Skin epidermis (tissue), 12 donors: ENCODE measurements around the gene SCN1B.

ENCODE experiments used
- H3K27ac ChIP-seq, 21 experiments: fragments of 200-600 bp; sonication (generic) in 11 of 21; one replicate each; pipeline ENCODE4 v1.5.0; 2020; ENCODE audit warnings: mild to moderate bottlenecking in 3 of 21, inconsistent platforms in 2 of 21, moderate library complexity in 2 of 21
- H3K4me3 ChIP-seq, 7 experiments: fragments of 200-600 bp; sonication (generic) in 2 of 7; one replicate each; pipeline ENCODE4 v1.5.0; 2020; ENCODE audit warnings: inconsistent platforms in 2 of 7, mild to moderate bottlenecking in 2 of 7, moderate library complexity in 1 of 7

Gene SCN1B

DNA sequence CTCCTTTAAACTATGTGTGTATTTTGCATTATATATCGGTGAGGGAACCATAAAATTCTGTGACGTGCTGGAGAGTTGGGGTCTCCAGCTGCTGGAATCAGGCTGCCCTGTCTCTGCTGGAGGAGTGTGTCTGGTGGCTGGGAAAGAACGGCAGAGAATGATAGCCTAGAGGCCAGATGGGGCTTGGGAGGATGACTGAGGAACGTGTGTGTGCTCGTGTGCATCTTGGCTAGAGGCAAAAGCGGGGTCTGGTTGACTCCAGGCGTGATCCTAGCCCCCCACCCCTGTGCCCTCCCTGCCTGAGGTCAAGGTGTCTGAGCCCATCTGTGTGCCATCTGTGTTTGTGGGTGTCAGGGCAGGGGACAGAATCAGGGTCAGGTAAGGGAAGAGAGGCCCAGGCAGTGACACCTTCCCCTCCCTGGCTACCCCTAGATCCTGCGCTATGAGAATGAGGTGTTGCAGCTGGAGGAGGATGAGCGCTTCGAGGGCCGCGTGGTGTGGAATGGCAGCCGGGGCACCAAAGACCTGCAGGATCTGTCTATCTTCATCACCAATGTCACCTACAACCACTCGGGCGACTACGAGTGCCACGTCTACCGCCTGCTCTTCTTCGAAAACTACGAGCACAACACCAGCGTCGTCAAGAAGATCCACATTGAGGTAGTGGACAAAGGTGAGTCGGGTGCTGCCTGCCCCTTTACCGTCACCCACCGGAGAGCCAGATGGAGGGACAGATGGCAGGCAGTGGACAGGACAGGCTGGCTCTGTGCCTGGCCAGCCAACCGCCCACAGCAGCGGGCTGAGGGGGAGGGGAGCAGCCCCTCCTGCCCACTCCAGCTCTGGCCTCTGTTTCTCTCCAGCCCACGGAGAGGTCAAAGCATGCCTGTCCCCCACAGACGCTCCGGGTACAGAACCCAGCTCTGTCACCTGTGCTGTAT is 3.1 kb downstream of the SCN1B start:
- Histone ChIP-seq H3K4me3 (no peak overlapping the region), H3K27ac (no peak overlapping the region)

GRCh38 chr19:35034005-35034502 is 3.8 kb downstream of the SCN1B start:
- no peak overlapping the region for H3K27ac ChIP-seq
- no peak overlapping the region for H3K4me3 ChIP-seq

- Histone ChIP-seq H3K4me3 (no peak overlapping the region), H3K27ac (no peak overlapping the region)
These were observed 4.5 kb downstream of the SCN1B start for GRCh38 chr19:35034588-35035382.

DNA sequence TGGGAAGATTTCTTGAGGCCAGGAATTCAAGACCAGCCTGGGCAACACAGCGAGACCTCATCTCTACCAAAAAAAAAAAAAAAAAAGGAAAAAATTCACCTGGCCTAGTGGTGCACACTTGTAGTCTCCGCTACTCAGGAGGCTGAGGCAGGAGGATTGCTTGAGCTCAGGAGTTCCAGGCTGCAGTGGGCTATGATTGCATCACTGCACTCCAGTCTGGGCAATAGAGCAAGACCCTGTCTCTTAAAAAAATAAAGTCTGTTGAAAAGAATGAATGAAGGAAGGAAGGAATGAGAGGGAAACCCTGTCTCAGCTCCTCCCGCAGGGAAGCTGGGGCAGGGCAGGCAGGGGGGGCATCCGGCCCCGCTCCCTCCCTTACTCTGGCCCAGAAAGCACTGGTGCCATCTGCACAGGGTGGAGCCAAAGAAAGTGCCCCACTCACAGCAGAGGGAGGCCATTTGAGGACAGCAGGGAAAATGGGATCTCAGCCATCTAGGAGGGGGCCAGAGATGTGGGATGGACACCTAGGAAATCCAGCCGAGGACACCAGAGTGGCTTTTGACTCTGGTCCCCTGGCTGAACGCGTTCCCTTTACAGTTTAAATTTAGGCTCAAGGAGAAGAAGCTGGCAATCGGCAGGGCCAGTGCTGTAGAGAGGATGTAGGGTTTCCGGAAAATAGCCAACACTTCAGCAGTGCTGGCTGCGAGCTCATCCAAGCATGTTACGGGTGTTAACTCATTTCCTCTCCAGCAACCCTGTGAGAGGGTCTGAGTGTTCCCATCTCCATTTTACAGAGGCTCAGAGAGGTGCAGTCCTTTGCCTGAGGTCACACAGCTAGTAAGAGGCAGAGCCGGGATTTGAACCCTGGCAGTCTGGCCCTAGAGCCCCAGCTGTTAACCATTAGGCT is 7.7 kb downstream of the SCN1B start:
- Histone ChIP-seq H3K27ac (no peak overlapping the region), H3K4me3 (no peak overlapping the region)

GRCh38 chr19:35038623-35039512 is 8.6 kb downstream of the SCN1B start:
- H3K27ac ChIP-seq, result no peak overlapping the region
- no peak overlapping the region for H3K4me3 ChIP-seq

- Histone ChIP-seq H3K27ac (peak overlapping the region in 11 of 21 experiments; percentile 3 to 63 (median 42)), H3K4me3 (peak overlapping the region in 3 of 7 experiments; percentile 2 to 29 (median 22))
These were observed 9.9 kb downstream of the SCN1B start for GRCh38 chr19:35039881-35040825.

DNA sequence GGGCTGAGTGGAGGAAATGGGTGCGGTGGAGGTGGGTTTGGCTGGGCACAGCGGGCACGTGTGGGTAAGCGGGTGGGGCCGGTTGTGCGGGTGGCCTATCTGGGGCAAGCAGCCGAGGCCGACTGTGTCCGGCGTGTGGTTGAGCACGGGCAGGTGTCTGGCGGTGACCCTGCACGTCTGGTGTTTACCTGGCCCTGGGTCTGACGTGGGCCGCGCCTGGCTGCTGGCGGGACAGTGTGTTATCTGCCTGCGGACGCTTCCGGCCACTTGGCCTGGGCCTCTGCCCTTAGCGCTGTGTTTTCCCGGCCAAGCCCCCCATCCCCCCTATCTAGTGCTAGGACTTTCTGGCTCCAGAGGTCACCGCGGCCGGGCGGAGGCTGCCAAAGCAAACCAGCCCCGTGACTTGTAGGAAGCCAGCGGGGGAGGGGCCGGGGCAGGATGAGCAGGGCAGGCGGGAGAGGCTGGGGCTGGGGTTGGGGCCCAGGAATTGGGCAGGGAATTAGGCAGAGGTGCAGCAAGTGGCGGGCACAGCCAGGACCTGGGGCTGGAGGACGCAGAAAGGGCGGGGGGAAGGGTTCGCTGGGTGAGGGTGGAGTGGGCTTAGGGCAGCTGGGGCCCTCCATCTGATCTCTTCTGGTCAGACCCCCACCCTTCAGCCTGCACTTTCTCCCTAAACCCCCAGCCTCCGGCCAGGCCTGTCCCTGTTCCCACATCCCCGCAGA is 10.7 kb downstream of the SCN1B start:
- peak overlapping the region in 3 of 7 experiments; percentile 1 to 29 (median 22) for H3K4me3 ChIP-seq
- H3K27ac ChIP-seq, result peak overlapping the region in 13 of 21 experiments; percentile 1 to 63 (median 42)

DNA sequence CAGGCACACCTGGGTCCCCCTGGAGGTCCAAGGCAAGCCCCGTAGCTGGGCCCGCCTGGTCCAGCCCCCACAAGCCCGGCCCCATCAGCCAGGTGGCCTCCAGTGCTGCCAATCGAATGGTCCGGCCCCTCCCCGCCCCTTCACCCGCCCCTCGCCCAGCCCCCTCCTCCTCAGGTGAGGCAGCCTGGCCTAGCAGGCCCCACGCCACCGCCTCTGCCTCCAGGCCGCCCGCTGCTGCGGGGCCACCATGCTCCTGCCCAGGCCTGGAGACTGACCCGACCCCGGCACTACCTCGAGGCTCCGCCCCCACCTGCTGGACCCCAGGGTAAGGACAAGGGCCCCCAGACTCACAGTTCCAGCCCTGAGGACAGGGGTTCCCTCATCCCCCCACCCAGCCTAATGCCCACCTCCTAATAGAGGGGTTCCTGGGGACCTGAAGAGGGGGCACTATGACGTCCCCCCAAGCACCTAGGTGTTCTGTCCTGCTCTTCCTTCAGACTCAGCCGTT is 11.3 kb downstream of the SCN1B start, which contains the start of gene HPN:
TSS of gene HPN (plus strand) at position 174 of the 508 bp plus-strand sequence. CDS start 786 bp downstream, outside the sequence.
- peak within 1 kb of the TSS in 13 of 21 experiments; percentile 1 to 63 (median 42) for H3K27ac ChIP-seq
- peak within 1 kb of the TSS in 3 of 7 experiments; percentile 1 to 29 (median 22) for H3K4me3 ChIP-seq

GRCh38 chr19:35042056-35042730 is 11.9 kb downstream of the SCN1B start:
- Histone ChIP-seq H3K27ac (no peak overlapping the region), H3K4me3 (no peak overlapping the region)

DNA sequence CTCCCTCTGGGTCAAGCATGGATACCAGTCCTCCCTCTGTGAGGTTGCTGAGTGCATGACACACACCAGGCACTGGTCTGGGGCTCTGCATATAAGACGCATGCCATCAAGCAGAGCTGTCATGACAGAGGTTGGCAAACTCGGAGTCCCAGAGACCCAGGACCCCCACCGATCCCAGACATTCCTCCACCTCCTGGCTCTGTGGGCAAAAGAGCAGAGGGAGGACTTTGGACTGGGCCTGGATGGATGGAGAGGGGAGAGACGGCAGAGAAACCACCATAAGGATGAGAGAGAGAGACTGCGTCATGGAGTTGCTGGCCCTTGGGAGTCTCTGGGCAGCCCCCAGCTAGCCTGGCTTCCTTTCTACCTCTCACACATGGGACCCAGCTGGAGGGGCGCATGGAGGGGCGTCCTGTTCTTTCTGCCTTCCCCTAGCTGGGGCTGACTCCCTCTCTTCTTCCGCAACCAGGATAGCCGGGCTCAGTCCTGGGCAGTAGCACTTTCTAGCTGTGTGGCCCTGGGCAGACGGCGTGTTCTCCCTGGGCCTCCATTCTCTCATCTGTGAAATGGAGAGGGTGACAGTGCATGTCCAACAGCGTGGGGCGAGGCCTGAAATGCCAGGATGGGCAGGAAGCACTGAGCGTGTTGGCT is 12.8 kb downstream of the SCN1B start:
- Histone ChIP-seq H3K4me3 (no peak overlapping the region), H3K27ac (no peak overlapping the region)

GRCh38 chr19:35043906-35044305 is 13.6 kb downstream of the SCN1B start:
- H3K27ac ChIP-seq, result no peak overlapping the region
- no peak overlapping the region for H3K4me3 ChIP-seq

GRCh38 chr19:35044317-35045117 is 14.2 kb downstream of the SCN1B start:
- Histone ChIP-seq H3K27ac (no peak overlapping the region), H3K4me3 (no peak overlapping the region)

- H3K27ac ChIP-seq, result no peak overlapping the region
These were observed 15.5 kb downstream of the SCN1B start for GRCh38 chr19:35045667-35046300.

GRCh38 chr19:35046461-35046860 is 16.2 kb downstream of the SCN1B start:
- Histone ChIP-seq H3K4me3 (no peak overlapping the region), H3K27ac (no peak overlapping the region)

More at GRCh38 chr19:35045667-35046300, 15.5 kb downstream of the SCN1B start:
- no peak overlapping the region for H3K4me3 ChIP-seq
